Ishikawa (cell line): Measurements from ENCODE around the gene HS3ST4.

Source experiments
- CEBPB ChIP-seq: IDR thresholded peaks from 2 replicates; pipeline ENCODE4 v1.6.1; 2012
- EP300 ChIP-seq: IDR thresholded peaks from 2 replicates; pipeline ENCODE4 v1.6.1; 2012; ENCODE audit warnings: borderline replicate concordance
- MAX ChIP-seq: IDR thresholded peaks from 2 replicates; pipeline ENCODE4 v1.6.1; 2012
- REST ChIP-seq: IDR thresholded peaks from 2 replicates; pipeline ENCODE4 v1.6.1; 2012; ENCODE audit warnings: low read depth, mild to moderate bottlenecking
- TEAD4 ChIP-seq: IDR thresholded peaks from 2 replicates; pipeline ENCODE4 v1.6.1; 2012
- YY1 ChIP-seq: IDR thresholded peaks from 2 replicates; pipeline ENCODE4 v1.6.1; 2012; ENCODE audit warnings: low read depth
- ZBTB7A ChIP-seq: IDR thresholded peaks from 2 replicates; pipeline ENCODE4 v1.6.1; 2012; ENCODE audit warnings: low read depth

DNA sequence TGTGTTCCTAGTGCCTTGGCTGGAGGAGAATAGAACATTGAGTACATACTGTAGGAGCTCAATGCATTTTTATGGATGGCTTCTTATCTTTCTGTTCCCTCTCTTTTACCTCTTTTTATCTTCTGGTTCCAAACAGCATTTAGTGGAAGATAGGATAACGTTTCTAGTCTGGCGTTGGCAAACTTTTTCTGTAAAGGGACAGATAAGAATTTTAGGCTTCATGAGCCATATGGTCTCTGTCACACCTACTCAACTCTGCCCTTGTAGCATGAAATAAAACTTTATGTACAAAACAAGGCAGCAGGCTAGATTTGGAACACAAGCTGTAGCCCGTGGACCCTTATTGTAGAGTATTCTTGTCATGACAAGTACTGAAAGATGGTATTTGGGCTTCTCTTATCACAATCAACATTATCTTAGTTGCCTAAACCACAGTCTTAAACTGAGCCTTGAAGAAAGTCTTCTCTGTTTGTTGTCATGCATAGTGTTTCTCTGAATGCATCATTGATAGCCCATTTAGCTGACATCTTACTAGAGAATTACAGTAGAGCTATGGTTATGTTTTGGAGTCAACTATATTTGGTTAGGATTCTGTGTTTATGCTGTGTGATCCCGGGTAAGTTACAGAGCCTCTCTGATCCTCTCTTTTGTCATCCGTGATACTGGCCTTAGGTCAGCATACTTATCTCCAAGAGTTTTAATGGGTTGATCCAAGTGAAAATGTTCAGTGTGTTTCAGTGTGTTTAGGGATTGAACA is 80.2 kb downstream of the HS3ST4 start:
- no peak for TF ChIP-seq ZBTB7A
- TF ChIP-seq EP300 = no peak
- TF ChIP-seq MAX = no peak
- TF ChIP-seq CEBPB = no peak
- TF ChIP-seq YY1 = no peak
- no peak for TF ChIP-seq TEAD4
- no peak for TF ChIP-seq REST
